ENCODE results near the gene TRAF4.
"Not testable (repeated sequence)": the region's sequence is repeated elsewhere in the genome, so short reads cannot be mapped to it uniquely, and the experiment has no call there.

Gene TRAF4

GRCh38 chr17:28794846-28795441 lies 51.1 kb downstream of the TRAF4 start:
- not testable (repeated sequence) for DNase-seq

- no peak for DNase-seq
These were observed 52.3 kb downstream of the TRAF4 start for GRCh38 chr17:28796062-28796461.
